NCI-H146 treated with DMSO at 0.1 percent for 48 hours (cell line): ENCODE data around the gene KLHDC7B.
"Not testable (repeated sequence)": the region's sequence is repeated elsewhere in the genome, so short reads cannot be mapped to it uniquely, and the experiment has no call there.

Source experiments
- DNase-seq: peaks from one replicate; lab custom pipeline; 2025; ENCODE audit not compliant: unreplicated experiment; lab: John Stamatoyannopoulos, UW

Gene KLHDC7B

DNA sequence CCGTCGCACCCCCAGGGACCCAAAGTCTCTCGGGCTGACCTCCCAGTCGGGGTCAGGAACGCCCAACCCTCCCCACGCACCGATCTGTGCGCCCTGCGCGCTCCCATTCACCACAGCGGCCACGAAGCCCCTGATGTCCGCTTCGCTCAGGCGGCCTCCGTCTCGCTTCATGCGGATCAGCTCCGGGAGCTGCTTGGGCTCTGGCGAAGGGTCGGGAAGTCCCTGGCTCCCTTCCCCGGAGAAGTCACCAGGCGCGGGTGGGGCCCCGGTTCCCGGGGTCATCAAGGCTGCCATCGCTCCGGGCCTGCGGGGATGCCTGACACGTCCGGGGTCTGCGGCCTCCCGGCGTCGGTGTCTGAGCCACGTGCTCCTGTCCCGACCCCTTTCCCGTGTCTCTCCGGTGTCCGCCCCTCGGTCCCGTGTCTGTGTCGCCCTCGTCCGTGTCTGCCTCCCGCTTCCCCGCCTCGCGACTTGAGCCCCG lies 16.2 kb upstream of the KLHDC7B start:
- no peak for DNase-seq

DNA sequence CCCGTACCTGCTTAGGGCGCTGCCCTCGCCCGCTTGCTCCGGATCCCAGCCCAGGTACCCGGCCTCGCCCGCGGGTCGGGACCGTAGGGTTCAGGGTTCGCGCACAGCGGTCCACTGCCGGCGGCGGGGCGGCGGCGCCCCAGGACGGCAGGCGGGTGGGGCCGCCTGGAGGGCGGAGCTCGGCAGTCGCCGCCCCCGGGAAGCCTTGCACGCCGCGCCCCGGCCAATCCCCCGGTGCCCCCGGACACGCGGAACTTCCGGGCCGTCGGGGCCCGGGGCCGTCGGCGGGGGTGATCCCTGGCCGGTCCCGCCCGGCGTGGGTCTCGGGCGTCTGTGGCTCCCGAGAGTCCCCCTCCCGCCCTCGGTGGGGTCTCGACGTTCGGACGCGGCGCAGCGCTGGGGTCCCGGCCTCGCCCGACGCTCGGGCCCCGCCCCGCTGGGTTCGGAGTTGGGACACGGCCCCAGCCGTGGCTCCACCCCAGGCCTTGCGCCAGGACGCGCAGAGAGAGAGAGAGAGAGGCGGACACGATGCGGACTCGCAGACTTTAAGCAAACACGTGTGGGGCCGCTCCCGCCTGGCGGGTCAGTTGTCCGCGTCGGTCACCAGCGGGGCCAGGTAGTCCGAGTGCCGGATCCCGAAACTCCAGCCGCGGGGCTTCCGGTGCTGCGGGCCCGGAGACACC lies 15.7 kb upstream of the KLHDC7B start, which contains the start of gene TYMP:
Gene TYMP, minus strand, starts transcription at position 116 of the 683 bp plus-strand sequence. CDS start 303 bp downstream, outside the sequence.
- no peak for DNase-seq

DNA sequence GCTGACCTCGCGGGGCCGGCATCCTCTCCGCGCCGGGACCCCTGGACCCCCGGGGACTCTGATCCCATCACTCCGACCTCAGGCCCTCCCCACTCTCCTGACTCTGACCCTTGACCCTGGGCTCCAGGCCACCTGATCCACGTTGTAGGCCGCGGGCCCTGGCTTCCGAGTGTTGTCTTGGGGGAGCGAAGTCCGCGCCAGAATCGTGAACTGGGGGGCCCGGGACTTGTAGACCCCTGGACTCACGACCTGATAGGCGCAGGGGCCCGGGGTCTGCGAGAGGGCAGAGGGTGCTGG lies 15.2 kb upstream of the KLHDC7B start:
- no peak for DNase-seq

DNA sequence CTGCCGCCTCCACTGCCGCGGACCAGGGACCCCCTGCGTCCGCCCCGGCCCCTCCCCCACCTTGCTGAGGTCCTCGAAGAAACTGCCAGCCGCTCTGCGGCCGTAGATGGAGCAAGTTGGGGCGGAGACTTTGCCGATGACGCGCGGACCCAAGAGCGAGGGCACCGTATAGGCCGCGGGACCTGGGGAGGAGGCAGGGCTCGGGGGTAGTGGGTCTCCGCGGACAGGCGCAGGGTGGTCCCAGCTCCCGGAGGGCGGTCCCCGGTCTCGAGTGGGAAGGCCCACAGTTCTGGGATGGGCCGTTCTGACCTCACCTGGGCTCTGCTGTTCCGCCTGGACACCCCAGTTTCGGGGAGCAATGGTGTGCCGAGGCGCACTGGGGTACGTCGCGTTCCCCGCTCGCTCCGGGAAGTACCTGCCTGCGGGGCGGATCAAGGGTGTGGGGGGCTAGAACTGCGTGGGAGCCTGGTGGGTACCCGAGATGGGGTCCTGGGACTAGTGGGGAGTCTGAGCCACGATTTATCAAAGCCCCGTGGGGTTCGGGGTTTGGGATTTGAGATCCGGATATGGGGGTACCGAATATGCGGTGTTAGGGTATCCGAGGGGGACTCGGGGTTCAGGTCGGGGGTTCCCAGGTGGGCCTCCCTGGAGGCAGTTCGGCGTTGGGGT lies 14.7 kb upstream of the KLHDC7B start:
- no peak for DNase-seq

DNA sequence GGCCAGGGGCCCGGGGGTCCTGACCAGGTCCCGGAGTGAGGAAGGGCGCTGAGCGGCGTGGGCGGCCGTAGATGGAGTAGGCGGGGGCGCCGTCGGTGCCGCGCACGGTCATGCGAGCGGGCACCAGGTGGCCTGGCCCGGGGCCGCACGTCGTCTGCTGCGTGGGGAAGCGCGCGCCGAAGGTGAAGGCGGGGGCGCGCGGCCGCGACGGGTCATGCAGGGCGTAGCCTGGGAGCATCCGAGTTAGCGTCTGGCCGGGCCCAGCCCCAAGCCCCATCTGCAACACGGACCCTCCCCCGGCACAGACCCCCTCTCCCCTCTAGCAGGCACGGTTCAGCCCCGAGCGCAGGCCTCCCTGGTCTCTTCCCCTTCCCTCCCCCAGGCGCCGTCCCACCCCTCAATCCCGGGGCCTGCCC lies 14.1 kb upstream of the KLHDC7B start:
- DNase-seq = no peak

DNA sequence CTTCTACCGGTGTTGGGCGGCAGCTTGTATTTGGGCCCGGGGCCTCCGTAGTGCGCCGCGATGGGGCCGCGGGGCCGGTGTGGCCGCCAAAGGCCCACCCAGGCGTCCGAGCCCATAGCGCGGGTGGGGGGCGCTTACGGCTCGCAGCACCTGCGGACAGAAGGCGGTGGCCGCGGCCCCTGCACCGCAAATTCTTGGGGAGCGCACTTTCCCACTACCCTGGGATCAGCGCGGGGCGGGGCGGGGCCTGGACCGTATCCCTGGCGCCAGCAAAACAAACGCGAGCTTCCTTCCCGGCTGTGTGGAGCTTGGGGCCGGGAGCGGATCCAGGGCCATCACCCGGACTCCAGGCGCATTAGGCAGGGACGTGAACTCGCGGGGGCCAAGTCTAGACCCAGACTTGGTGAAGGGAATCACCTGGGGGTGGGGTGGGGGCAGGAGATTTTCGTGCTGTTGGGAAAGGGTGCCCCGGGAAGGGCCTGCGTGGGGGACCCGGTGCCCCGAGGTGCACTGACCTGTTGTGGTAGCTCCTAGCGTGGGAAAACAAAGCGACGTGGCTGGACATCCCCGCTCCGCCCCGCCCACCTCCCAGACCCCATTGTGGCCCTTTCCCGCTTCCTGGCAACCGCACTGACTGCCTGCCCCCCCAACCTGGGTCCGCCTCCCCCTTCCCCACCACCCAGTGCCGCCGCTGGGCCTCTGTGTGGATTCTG lies 13.6 kb upstream of the KLHDC7B start:
- no peak for DNase-seq

DNA sequence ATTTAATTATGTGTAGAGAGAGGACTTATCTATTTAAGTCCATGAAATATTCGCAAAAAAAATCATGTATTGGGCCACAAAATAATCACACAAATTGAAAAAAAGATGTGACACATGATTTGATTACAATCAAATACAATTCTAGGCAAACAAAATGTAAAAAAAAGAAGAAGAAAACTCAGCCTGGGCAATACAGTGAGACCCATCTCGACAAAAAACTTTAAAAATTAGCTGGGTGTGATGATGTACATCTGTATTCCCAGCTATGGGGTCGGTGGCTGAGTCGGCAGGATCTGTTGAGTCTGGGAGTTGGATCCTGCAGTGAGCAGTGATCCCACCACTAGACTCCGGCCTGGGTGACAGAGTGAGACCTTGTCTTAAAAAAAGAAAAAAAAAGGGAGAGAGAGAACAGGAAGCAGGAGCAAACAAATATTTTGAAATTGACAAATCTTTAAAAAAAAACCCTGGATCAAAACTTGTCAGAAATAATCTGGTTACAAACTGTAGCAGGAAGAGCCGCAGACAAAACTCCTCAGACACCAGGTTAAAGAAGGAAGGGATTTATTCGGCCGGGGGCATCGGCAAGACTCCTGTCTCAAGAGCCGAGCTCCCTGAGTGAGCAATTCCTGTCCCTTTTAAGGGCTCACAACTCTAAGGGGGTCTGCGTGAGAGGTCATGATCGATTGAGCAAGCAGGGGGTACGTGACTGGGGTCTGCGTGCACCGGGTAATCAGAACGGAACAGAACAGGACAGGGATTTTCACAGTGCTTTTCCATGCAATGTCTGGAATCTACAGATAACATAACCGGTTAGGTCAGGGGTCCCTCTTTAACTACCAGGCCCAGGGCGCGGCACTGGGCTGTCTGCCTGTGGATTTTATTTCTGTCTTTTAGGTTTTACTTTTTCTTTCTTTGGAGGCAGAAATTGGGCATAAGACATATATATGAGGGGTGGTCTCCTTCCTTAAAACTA lies 12.6 kb upstream of the KLHDC7B start:
- no peak for DNase-seq

DNA sequence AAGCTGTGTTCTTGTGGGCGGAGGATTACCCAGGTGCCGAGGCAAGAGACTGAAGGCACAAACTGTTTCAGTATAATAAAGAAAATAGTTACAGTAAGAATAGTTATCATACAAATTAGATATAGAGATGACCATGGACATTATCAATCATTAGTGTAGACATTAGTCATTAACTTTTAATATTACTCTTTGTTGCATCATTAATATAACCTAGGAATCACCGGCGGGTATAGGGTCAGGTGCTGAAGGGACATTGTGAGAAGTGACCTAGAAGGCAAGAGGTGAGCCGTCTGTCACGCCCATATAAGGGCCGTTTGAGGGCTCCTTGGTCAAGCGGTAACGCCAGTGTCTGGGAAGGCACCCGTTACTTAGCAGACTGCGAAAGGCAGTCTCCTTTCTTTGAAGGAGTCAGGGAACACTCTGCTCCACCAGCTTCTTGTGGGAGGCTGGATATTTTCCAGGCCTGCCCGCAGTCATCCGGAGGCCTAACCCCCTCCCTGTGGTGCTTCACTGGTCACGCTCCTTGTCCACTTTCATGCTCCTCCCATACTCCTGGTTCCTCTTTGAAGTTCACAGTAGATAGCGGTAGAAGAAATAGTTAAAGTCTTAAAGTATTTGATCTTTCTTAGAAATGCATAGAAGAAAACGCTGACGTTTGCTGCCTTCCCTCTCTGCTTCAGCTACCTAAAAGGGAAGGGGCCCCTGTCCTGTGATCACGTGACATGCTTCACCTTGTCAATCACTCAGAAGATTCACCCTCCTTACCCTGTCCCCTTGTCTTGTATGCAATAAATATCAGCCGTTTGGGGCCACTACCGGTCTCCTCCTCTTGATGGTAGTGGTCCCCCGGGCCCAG lies 11.6 kb upstream of the KLHDC7B start:
- not testable (repeated sequence) for DNase-seq

DNA sequence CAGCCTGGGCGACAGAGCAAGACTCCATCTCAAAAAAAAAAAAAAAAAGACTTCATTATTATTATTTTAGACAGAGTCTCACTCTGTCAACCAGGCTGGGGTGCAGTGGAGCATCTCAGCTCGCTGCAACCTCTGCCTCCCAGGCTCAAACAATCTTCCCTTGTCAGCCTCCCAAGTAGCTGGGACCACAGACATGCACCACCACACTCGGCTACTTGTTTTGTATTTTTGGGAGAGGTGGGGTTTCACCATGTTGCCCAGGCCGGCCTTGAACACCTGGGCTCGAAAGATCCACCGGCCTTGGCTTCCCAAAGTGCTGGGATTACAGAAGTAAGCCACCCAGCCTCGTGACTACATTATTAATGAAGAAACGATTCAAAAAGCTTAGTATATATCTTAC lies 10.6 kb upstream of the KLHDC7B start:
- no peak for DNase-seq

DNA sequence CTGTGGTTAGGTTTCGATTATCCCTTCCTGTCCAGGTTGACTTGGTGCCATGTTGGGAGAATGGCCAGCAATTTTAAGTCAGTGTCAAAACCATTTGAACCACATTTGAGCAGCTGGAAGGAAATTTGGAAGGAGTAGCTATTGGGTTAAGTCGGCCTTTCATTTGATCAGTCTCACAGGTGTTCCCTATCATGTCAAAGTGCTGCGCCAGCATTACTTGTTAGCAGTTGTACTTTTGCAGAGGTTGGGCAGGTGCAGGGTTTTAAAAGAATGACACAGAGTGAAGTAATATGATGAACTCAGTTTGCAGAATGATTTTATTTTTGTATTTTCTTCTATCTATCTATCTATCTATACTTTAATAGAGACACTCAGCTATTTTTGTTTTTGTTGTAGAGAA lies 9.5 kb upstream of the KLHDC7B start:
- DNase-seq = no peak

DNA sequence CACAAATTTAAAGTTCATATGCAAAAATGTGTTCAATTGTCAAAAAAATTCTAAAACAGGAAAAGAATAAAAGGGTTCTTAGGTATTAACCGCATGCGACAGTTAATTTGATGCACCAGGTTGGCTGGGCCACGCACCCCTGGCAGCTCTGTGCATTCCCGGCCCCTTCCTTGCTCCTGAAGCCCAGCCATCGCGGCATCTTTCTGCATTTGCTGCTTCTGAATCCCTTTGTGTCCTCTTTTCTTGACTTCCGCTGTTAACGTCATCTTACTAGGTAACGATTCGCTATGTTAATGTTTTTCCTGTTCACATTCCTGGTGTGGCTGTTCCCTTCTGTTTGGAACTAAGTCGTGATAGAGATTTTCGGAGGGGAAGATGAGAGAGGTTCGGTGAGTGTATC lies 7.9 kb upstream of the KLHDC7B start:
- DNase-seq = no peak

DNA sequence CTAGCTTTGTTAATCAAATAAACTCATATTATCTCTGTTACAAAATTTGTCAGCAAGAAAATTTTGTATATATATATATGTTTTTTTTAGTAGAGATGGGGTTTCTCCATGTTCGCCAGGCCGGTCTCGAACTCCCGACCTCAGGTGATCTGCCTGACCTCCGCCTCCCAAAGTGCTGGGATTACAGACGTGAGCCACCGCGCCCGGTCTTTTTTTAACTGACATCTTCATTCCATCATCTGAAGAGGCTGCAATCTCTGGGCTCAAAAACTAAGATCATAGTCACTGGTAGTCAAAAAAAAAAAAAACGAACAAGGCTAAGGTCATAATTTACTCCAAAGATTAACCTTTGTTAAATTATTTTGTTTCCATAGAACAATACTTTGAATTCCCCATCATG lies 5.3 kb upstream of the KLHDC7B start:
- DNase-seq = no peak

DNA sequence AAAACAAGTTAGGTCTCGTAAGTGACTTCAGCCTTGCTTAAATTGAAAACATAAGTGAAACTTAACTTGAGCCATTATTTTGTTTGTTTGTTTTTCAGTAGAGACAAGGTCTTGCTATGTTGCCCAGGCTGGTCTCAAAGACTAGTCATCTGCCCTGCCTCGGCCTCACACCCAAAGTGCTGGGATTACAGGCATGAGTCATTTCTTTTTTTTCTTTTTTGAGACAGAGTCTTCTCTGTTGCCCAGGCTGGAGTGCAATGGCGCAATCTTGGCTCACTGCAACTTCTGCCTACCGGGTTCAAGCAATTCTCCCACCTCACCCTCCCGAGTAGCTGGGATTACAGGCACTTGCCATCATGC lies 4.1 kb upstream of the KLHDC7B start:
- DNase-seq = not testable (repeated sequence)

DNA sequence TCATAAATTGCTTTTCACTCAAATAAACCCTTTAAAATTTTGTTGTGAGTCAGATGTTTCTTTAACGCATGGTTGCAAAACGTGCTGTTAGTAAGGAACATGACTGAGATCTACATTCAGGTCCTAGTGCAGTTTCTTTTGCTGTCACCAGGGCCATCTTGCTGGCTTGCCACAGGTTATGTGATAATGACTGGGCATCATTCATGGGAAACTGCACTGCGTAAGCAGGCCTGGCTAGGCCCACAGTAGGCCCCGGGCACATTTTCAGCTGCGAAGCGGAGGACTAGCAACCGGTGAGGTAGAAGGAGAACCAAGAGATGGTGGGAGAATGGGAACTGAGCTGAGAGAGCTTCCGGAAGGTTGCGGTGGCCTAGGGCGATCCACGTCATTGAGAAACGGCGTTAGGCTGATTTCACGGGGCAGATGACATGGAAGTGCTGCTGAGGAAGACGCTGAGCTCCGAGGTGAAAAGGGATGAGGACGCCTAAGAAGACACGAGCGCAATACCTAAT lies 3.2 kb upstream of the KLHDC7B start:
- DNase-seq = no peak

DNA sequence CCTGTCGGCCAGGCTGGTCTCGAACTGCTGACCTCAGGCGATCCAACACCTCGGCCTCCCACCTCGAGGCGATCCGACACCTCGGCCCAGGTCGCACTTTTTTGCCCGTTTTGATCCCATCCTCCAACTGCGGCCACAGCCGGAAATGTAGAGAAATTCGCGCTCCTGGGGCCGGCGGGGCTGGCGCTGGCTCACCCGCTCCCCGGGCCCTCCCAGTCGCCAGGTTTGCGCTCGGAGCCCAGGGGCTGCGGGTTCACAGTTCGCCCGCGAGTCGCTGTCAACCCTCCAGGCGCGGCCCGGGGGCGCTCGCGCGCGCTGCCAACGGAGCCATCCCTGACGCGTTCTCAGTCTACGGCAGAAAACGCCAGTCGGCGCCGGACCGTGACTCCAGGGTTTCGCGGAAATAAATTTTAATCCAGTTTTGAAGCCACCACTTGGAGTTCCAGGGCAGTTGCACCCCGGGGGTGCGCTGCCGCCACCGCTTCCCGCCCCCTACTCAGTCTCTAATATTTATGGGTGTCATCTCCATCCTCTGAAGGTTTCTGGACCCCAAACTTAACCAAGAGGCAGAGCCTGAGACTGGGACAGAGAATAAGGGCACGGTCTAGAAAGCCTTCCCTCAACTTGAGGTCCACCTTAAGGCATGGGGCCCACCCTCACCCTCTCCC lies 1.5 kb upstream of the KLHDC7B start:
- peak; percentile 16 for DNase-seq

DNA sequence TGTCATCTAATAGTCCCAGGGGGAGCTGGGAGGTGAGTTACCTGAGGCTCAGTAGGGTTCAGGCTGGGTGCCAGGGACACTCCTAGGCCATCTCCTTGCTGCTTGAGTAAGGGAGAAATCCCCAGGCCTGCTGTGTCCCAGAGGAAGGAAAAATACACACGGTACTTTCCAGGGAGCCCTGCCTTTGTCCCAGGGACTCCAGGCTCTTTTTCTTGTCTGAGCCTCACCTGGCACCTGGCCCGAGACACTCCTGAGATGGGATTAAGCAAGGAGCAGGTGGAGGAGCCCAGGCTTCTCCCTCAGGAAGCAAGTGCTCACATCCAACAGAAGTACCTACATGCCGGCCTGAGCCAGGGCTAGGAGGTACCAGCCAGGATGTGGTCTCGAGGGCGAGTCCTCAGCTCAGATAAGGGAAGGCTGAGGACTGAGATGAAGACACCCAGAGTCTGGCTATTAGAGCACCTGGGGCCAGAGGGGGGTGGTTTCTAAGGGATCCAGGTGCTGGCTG lies 899 bp upstream of the KLHDC7B start:
- DNase-seq = no peak

DNA sequence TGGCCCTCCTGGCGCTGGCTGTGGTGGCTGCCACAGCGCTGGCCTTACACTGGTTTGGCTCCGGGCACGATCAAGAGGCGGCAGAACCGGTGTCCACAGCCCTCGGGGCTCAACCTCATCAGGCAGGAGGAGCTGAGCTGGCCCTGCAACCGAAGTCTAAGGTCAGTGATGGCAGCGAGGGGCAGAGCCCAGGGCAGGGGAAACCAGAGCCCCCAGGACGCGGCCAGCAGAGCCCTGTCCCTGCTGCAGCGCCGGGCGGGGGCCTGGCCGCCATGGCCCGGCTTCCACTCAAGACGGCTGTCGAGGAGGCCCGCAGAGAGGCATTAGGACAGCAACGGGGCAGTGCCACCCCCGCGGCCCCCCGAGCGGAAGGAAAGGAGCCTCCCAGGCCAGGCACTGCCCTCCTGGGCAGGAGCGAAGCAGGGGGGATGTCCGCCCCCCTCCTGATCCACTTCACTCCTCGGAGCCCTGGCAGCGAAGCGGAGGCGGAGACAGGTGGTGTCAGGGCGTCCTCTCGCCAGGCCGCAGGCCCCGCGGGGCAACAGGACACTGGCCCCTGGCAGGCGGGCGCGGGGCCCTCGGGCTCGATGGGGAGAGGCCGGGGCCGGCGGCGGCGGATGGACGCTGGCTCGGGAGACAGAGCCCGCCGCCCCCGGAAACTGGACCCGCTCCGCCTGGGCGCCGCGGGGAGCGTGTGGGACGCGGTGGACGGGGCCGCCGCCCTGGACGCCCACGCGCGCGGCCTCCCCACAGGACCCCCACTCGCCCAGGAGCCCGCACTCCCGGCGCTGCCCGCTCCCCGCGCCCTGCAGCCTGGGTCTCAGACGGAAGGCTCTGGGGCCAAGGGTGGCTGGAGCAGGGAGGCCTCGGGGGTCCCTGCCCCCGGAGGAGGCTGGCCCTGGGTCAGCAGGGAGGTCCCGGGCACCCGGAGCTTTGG lies 895 bp downstream of the KLHDC7B start:
- DNase-seq = no peak
